Stimulated activated CD8-positive, alpha-beta memory T cell treated with anti-CD3 and anti-CD28 coated beads, Interleukin-4, amount 100 ng/mL, for 24 hours (primary cell): ENCODE measurements around the gene IDH3B.
"Not testable (repeated sequence)": the region's sequence is repeated elsewhere in the genome, so short reads cannot be mapped to it uniquely, and the experiment has no call there.

ENCODE experiments used
- DNase-seq: peaks from one replicate; pipeline ENCODE4 v3.0.0-alpha.2; 2020; ENCODE audit warnings: low read depth

IDH3B gene

GRCh38 chr20:2694519-2694918, 30.5 kb upstream of the IDH3B start:
- DNase-seq = no peak

GRCh38 chr20:2694008-2694471, 30.0 kb upstream of the IDH3B start:
- DNase-seq = no peak

GRCh38 chr20:2693286-2694007, 29.4 kb upstream of the IDH3B start:
- peak; percentile 42 for DNase-seq

- no peak for DNase-seq
Observed at GRCh38 chr20:2692886-2693285, 28.9 kb upstream of the IDH3B start.

GRCh38 chr20:2692036-2692885, 28.2 kb upstream of the IDH3B start, which contains the start of gene EBF4:
EBF4 (plus strand) TSS chr20:2692780; CDS start chr20:2693646, 866 bp downstream.
- DNase-seq = no peak

- DNase-seq = no peak
Observed at GRCh38 chr20:2691663-2692035, 27.6 kb upstream of the IDH3B start.

GRCh38 chr20:2691127-2691526, 27.1 kb upstream of the IDH3B start:
- DNase-seq = no peak

GRCh38 chr20:2690718-2691117, 26.7 kb upstream of the IDH3B start:
- DNase-seq = no peak

GRCh38 chr20:2690213-2690612, 26.2 kb upstream of the IDH3B start:
- DNase-seq = no peak

- DNase-seq = peak; percentile 68
Observed at GRCh38 chr20:2688041-2688591, 24.1 kb upstream of the IDH3B start.

- DNase-seq = no peak
Observed at GRCh38 chr20:2687514-2687913, 23.5 kb upstream of the IDH3B start.

- DNase-seq = not testable (repeated sequence)
Observed at GRCh38 chr20:2684817-2685216, 20.8 kb upstream of the IDH3B start.

GRCh38 chr20:2682040-2682439, 18.0 kb upstream of the IDH3B start:
- not testable (repeated sequence) for DNase-seq

- no peak for DNase-seq
Observed at GRCh38 chr20:2680046-2680445, 16.0 kb upstream of the IDH3B start.

- no peak for DNase-seq
Observed at GRCh38 chr20:2673453-2673852, 9.4 kb upstream of the IDH3B start.

- no peak for DNase-seq
Observed at GRCh38 chr20:2672446-2672845, 8.4 kb upstream of the IDH3B start.

- no peak for DNase-seq
Observed at GRCh38 chr20:2671977-2672376, 8.0 kb upstream of the IDH3B start.

GRCh38 chr20:2663364-2663886, 591 bp downstream of the IDH3B start:
- DNase-seq = no peak

- DNase-seq = no peak
Observed at GRCh38 chr20:2659547-2659946, 4.5 kb downstream of the IDH3B start.

- DNase-seq = no peak
Observed at GRCh38 chr20:2658414-2659354, 5.3 kb downstream of the IDH3B start.

- no peak for DNase-seq
Observed at GRCh38 chr20:2657674-2658073, 6.3 kb downstream of the IDH3B start.

- no peak for DNase-seq
Observed at GRCh38 chr20:2657241-2657640, 6.8 kb downstream of the IDH3B start.
